A673 (cell line): ENCODE measurements around the gene POGLUT3. TPM values are rescaled to one million over a fixed set of nuclear protein-coding genes. Genes with fewer than 3 reads are reported as not detected.

Source experiments
- BruUV-seq: library from RNA; stranded (reverse); fragments of 400-500 nt; replicated peaks from 2 replicates; lab custom pipeline; 2021; lab: Mats Ljungman, UMichigan
- CTCF ChIA-PET: fragments of 300-600 bp; sonication (Branson Sonifier 250); formaldehyde crosslinking; loops from one replicate; lab custom pipeline; 2022; ENCODE audit warnings: antibody characterized with exemption; lab: Charles Lee
- POLR2A ChIA-PET: fragments of 300-600 bp; sonication (Branson Sonifier 250); formaldehyde crosslinking; loops from one replicate; lab custom pipeline; 2022; ENCODE audit warnings: antibody characterized with exemption; ENCODE audit not compliant: low non-redundant PET; lab: Charles Lee
- DNase-seq: peaks from one replicate; pipeline ENCODE4 v3.0.0-alpha.2; 2015; ENCODE audit warnings: low spot score
- H3K27ac ChIP-seq: fragments of 200-600 bp; sonication (generic); 2 replicates; pipeline ENCODE4 v1.5.1; 2016; ENCODE audit warnings: mixed run types, low read depth, mild to moderate bottlenecking, mixed read lengths, antibody characterized with exemption, low read length; ENCODE audit not compliant: poor library complexity, severe bottlenecking
- H3K27me3 ChIP-seq: fragments of 200-600 bp; sonication (generic); replicated peaks from 2 replicates; pipeline ENCODE4 v1.6.1; 2017; ENCODE audit warnings: mixed run types, low read depth, mild to moderate bottlenecking, mixed read lengths, antibody characterized with exemption, low read length; ENCODE audit not compliant: insufficient read depth, poor library complexity
- H3K36me3 ChIP-seq: fragments of 200-600 bp; sonication (generic); 2 replicates; pipeline ENCODE4 v1.6.1; 2016; ENCODE audit warnings: mixed run types, mild to moderate bottlenecking, mixed read lengths, antibody characterized with exemption, low read length; ENCODE audit not compliant: insufficient read depth, poor library complexity, severe bottlenecking
- H3K4me1 ChIP-seq: fragments of 200-600 bp; sonication (generic); 2 replicates; pipeline ENCODE4 v1.6.1; 2017; ENCODE audit warnings: mixed run types, mild to moderate bottlenecking, mixed read lengths, antibody characterized with exemption, low read length; ENCODE audit not compliant: insufficient read depth, poor library complexity, severe bottlenecking
- H3K4me3 ChIP-seq: fragments of 200-600 bp; sonication (generic); 2 replicates; pipeline ENCODE4 v1.5.1; 2016; ENCODE audit warnings: low read depth, mixed run types, mild to moderate bottlenecking, mixed read lengths, low read length; ENCODE audit not compliant: poor library complexity, severe bottlenecking
- H3K9me3 ChIP-seq: fragments of 200-600 bp; sonication (generic); 2 replicates; pipeline ENCODE4 v1.6.1; 2016; ENCODE audit warnings: mixed run types, low read depth, mild to moderate bottlenecking, mixed read lengths, antibody characterized with exemption, low read length; ENCODE audit not compliant: poor library complexity, severe bottlenecking
- CTCF ChIP-seq: fragments of 300-800, 200-600 bp; sonication (generic); conservative IDR thresholded peaks from 2 replicates; pipeline ENCODE4 v1.5.1; 2017; ENCODE audit warnings: low read depth, mild to moderate bottlenecking, antibody characterized with exemption, low read length, moderate library complexity, mixed read lengths
- EZH2 ChIP-seq: fragments of 200-600 bp; sonication (generic); IDR thresholded peaks from 2 replicates; pipeline ENCODE4 v1.6.1; 2017; ENCODE audit warnings: borderline replicate concordance, low read depth, mild to moderate bottlenecking, mixed read lengths, antibody characterized with exemption, low read length; ENCODE audit not compliant: poor library complexity, severe bottlenecking
- intact Hi-C: fragments of 100-400 bp; cut with micrococcal nuclease; formaldehyde crosslinking; loops from one replicate; pipeline ENCODE4 v1.10.0; 2022; ENCODE audit not compliant: unreplicated experiment
- total RNA-seq: library from RNA; stranded (reverse); gene quantifications from 2 replicates; pipeline ENCODE4 v1.2.3, GENCODE V29; 2021

The POGLUT3 gene
- total RNA-seq, 1 experiment from 2014 or later, result 81.2 TPM

GRCh38 chr11:108483163-108483562 lies 15.0 kb downstream of the POGLUT3 start:
- TF ChIP-seq CTCF (no peak), EZH2 (no peak)
- POLR2A ChIA-PET, result no interaction called here
- intact Hi-C loops, result no loop called here
- peaks cover 80% of the 10 kb centered on the region for H3K36me3 ChIP-seq
- no peak overlapping the region for H3K27ac ChIP-seq
- H3K27me3 ChIP-seq, result no peaks in the 10 kb centered on the region
- BruUV-seq, result no TSS peak
- DNase-seq, result no peak
- H3K4me3 ChIP-seq, result no peak overlapping the region
- no peaks in the 10 kb centered on the region for H3K4me1 ChIP-seq
- no peaks in the 10 kb centered on the region for H3K9me3 ChIP-seq
- CTCF ChIA-PET, result no interaction called here

- ChIA-PET POLR2A (no interaction called here), CTCF (no interaction called here)
- H3K27ac ChIP-seq, result no peak overlapping the region
- H3K4me1 ChIP-seq, result no peaks in the 10 kb centered on the region
- no TSS peak for BruUV-seq
- H3K4me3 ChIP-seq, result no peak overlapping the region
- TF ChIP-seq CTCF, result no peak
- no peak for DNase-seq
- intact Hi-C loops, result no loop called here
- H3K36me3 ChIP-seq, result peaks cover 59% of the 10 kb centered on the region
- no peaks in the 10 kb centered on the region for H3K9me3 ChIP-seq
- H3K27me3 ChIP-seq, result no peaks in the 10 kb centered on the region
Observed at GRCh38 chr11:108474664-108475463, 23.3 kb downstream of the POGLUT3 start.

- Histone ChIP-seq H3K4me1 (peaks cover 6% of the 10 kb centered on the region), H3K36me3 (peaks cover 43% of the 10 kb centered on the region), H3K9me3 (no peaks in the 10 kb centered on the region), H3K27me3 (no peaks in the 10 kb centered on the region), H3K27ac (no peak overlapping the region), H3K4me3 (no peak overlapping the region)
- BruUV-seq, result no TSS peak
- no peak for DNase-seq
- intact Hi-C loops, result no loop called here
- no peak for TF ChIP-seq CTCF
- TF ChIP-seq EZH2, result no peak
- ChIA-PET CTCF (no interaction called here), POLR2A (no interaction called here)
Observed at GRCh38 chr11:108472681-108473080, 25.5 kb downstream of the POGLUT3 start.
